ENCODE results near the gene CDH4.

Gene CDH4

DNA sequence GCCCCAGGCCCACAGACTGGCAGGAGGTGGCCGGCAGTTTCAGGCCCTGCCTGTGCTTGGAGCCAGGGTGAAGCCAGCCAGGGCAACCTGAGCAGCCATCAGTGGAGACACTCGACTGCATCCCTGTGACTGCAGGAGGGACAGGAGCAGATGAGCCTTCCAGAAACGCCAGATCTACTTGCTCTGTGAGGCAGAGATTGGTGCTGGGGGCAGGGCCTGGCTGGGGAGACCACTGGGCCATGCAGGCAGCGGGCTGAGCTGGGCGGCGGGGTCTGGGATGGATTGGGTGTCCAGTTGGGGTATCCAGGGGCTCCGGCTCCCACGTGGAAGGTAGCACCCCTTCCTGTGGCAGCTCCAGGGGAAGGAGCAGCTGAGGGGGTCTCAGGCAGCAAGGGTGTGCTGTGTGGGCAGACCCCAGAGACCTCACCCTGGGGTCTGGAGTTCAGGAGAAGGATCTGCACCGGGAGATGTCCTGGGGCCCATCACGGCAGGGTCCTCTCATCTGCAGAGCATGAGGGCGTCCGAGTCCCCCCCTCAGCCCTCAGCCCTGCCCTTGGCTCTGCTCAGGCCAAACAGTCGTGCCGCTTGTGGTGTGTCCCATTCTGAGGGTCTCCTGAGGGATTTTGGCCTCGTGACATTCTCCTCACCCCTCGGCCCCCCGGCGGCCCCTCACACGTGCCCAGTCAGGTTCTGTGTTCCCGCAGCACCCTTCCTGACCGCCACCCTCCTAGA, 478.7 kb downstream of the CDH4 start:
- no peak overlapping the region for H3K9ac ChIP-seq (ENCODE audit: low read depth in 1 of 2, low read length in 2 of 2)
- no peak overlapping the region for H3K27ac ChIP-seq (ENCODE audit: low read depth in 2 of 2, low read length in 2 of 2)
- no peak overlapping the region for H3K4me3 ChIP-seq (ENCODE audit: low read length in 2 of 2)
- H3K4me1 ChIP-seq (ENCODE audit: control insufficient read depth in 2 of 2, insufficient read depth in 2 of 2, low read length in 2 of 2): no peaks in the 10 kb centered on the region
- no peaks in the 10 kb centered on the region for H3K27me3 ChIP-seq (ENCODE audit: control insufficient read depth in 2 of 2, insufficient read depth in 2 of 2, low read length in 2 of 2)
- H3K9me3 ChIP-seq (ENCODE audit: control insufficient read depth in 2 of 2, low read length in 2 of 2): no peaks in the 10 kb centered on the region
- H3K36me3 ChIP-seq (ENCODE audit: control insufficient read depth in 2 of 2, insufficient read depth in 2 of 2, low read length in 2 of 2): no peaks in the 10 kb centered on the region

- no peaks in the 10 kb centered on the region for H3K4me1 ChIP-seq (ENCODE audit: control insufficient read depth in 2 of 2, insufficient read depth in 2 of 2, low read length in 2 of 2)
- H3K9me3 ChIP-seq (ENCODE audit: control insufficient read depth in 2 of 2, low read length in 2 of 2): no peaks in the 10 kb centered on the region
- H3K27me3 ChIP-seq (ENCODE audit: control insufficient read depth in 2 of 2, insufficient read depth in 2 of 2, low read length in 2 of 2): no peaks in the 10 kb centered on the region
- H3K9ac ChIP-seq (ENCODE audit: low read depth in 1 of 2, low read length in 2 of 2): no peak overlapping the region
- H3K4me3 ChIP-seq (ENCODE audit: low read length in 2 of 2): no peak overlapping the region
- no peaks in the 10 kb centered on the region for H3K36me3 ChIP-seq (ENCODE audit: control insufficient read depth in 2 of 2, insufficient read depth in 2 of 2, low read length in 2 of 2)
- no peak overlapping the region for H3K27ac ChIP-seq (ENCODE audit: low read depth in 2 of 2, low read length in 2 of 2)
Observed at GRCh38 chr20:61731363-61732181, 479.5 kb downstream of the CDH4 start.

GRCh38 chr20:61732511-61733210, 480.6 kb downstream of the CDH4 start:
- Histone ChIP-seq H3K27ac (ENCODE audit: low read depth in 2 of 2, low read length in 2 of 2) (no peak overlapping the region), H3K27me3 (ENCODE audit: control insufficient read depth in 2 of 2, insufficient read depth in 2 of 2, low read length in 2 of 2) (no peaks in the 10 kb centered on the region), H3K9ac (ENCODE audit: low read depth in 1 of 2, low read length in 2 of 2) (no peak overlapping the region), H3K9me3 (ENCODE audit: control insufficient read depth in 2 of 2, low read length in 2 of 2) (no peaks in the 10 kb centered on the region), H3K4me1 (ENCODE audit: control insufficient read depth in 2 of 2, insufficient read depth in 2 of 2, low read length in 2 of 2) (no peaks in the 10 kb centered on the region), H3K36me3 (ENCODE audit: control insufficient read depth in 2 of 2, insufficient read depth in 2 of 2, low read length in 2 of 2) (no peaks in the 10 kb centered on the region), H3K4me3 (ENCODE audit: low read length in 2 of 2) (no peak overlapping the region)

GRCh38 chr20:61733216-61733615, 481.2 kb downstream of the CDH4 start:
- H3K27ac ChIP-seq (ENCODE audit: low read depth in 2 of 2, low read length in 2 of 2): no peak overlapping the region
- H3K4me3 ChIP-seq (ENCODE audit: low read length in 2 of 2): no peak overlapping the region
- no peak overlapping the region for H3K9ac ChIP-seq (ENCODE audit: low read depth in 1 of 2, low read length in 2 of 2)
- no peaks in the 10 kb centered on the region for H3K27me3 ChIP-seq (ENCODE audit: control insufficient read depth in 2 of 2, insufficient read depth in 2 of 2, low read length in 2 of 2)
- no peaks in the 10 kb centered on the region for H3K4me1 ChIP-seq (ENCODE audit: control insufficient read depth in 2 of 2, insufficient read depth in 2 of 2, low read length in 2 of 2)
- H3K36me3 ChIP-seq (ENCODE audit: control insufficient read depth in 2 of 2, insufficient read depth in 2 of 2, low read length in 2 of 2): no peaks in the 10 kb centered on the region
- no peaks in the 10 kb centered on the region for H3K9me3 ChIP-seq (ENCODE audit: control insufficient read depth in 2 of 2, low read length in 2 of 2)

GRCh38 chr20:61733891-61734732, 482.1 kb downstream of the CDH4 start:
- no peaks in the 10 kb centered on the region for H3K9me3 ChIP-seq (ENCODE audit: control insufficient read depth in 2 of 2, low read length in 2 of 2)
- no peaks in the 10 kb centered on the region for H3K27me3 ChIP-seq (ENCODE audit: control insufficient read depth in 2 of 2, insufficient read depth in 2 of 2, low read length in 2 of 2)
- H3K4me3 ChIP-seq (ENCODE audit: low read length in 2 of 2): no peak overlapping the region
- no peak overlapping the region for H3K27ac ChIP-seq (ENCODE audit: low read depth in 2 of 2, low read length in 2 of 2)
- no peaks in the 10 kb centered on the region for H3K36me3 ChIP-seq (ENCODE audit: control insufficient read depth in 2 of 2, insufficient read depth in 2 of 2, low read length in 2 of 2)
- H3K4me1 ChIP-seq (ENCODE audit: control insufficient read depth in 2 of 2, insufficient read depth in 2 of 2, low read length in 2 of 2): no peaks in the 10 kb centered on the region
- no peak overlapping the region for H3K9ac ChIP-seq (ENCODE audit: low read depth in 1 of 2, low read length in 2 of 2)

GRCh38 chr20:61734733-61735502, 482.9 kb downstream of the CDH4 start:
- Histone ChIP-seq H3K36me3 (ENCODE audit: control insufficient read depth in 2 of 2, insufficient read depth in 2 of 2, low read length in 2 of 2) (no peaks in the 10 kb centered on the region), H3K4me3 (ENCODE audit: low read length in 2 of 2) (no peak overlapping the region), H3K9me3 (ENCODE audit: control insufficient read depth in 2 of 2, low read length in 2 of 2) (no peaks in the 10 kb centered on the region), H3K4me1 (ENCODE audit: control insufficient read depth in 2 of 2, insufficient read depth in 2 of 2, low read length in 2 of 2) (no peaks in the 10 kb centered on the region), H3K9ac (ENCODE audit: low read depth in 1 of 2, low read length in 2 of 2) (no peak overlapping the region), H3K27ac (ENCODE audit: low read depth in 2 of 2, low read length in 2 of 2) (no peak overlapping the region), H3K27me3 (ENCODE audit: control insufficient read depth in 2 of 2, insufficient read depth in 2 of 2, low read length in 2 of 2) (no peaks in the 10 kb centered on the region)

GRCh38 chr20:61735503-61735785, 483.4 kb downstream of the CDH4 start:
- Histone ChIP-seq H3K9ac (ENCODE audit: low read depth in 1 of 2, low read length in 2 of 2) (no peak overlapping the region), H3K9me3 (ENCODE audit: control insufficient read depth in 2 of 2, low read length in 2 of 2) (no peaks in the 10 kb centered on the region), H3K27me3 (ENCODE audit: control insufficient read depth in 2 of 2, insufficient read depth in 2 of 2, low read length in 2 of 2) (no peaks in the 10 kb centered on the region), H3K4me3 (ENCODE audit: low read length in 2 of 2) (no peak overlapping the region), H3K27ac (ENCODE audit: low read depth in 2 of 2, low read length in 2 of 2) (no peak overlapping the region), H3K4me1 (ENCODE audit: control insufficient read depth in 2 of 2, insufficient read depth in 2 of 2, low read length in 2 of 2) (no peaks in the 10 kb centered on the region), H3K36me3 (ENCODE audit: control insufficient read depth in 2 of 2, insufficient read depth in 2 of 2, low read length in 2 of 2) (no peaks in the 10 kb centered on the region)

- H3K9me3 ChIP-seq (ENCODE audit: control insufficient read depth in 2 of 2, low read length in 2 of 2): no peaks in the 10 kb centered on the region
- H3K27me3 ChIP-seq (ENCODE audit: control insufficient read depth in 2 of 2, insufficient read depth in 2 of 2, low read length in 2 of 2): no peaks in the 10 kb centered on the region
- no peaks in the 10 kb centered on the region for H3K4me1 ChIP-seq (ENCODE audit: control insufficient read depth in 2 of 2, insufficient read depth in 2 of 2, low read length in 2 of 2)
- H3K4me3 ChIP-seq (ENCODE audit: low read length in 2 of 2): no peak overlapping the region
- H3K9ac ChIP-seq (ENCODE audit: low read depth in 1 of 2, low read length in 2 of 2): no peak overlapping the region
- no peak overlapping the region for H3K27ac ChIP-seq (ENCODE audit: low read depth in 2 of 2, low read length in 2 of 2)
- no peaks in the 10 kb centered on the region for H3K36me3 ChIP-seq (ENCODE audit: control insufficient read depth in 2 of 2, insufficient read depth in 2 of 2, low read length in 2 of 2)
Observed at GRCh38 chr20:61736001-61736635, 484.1 kb downstream of the CDH4 start.

GRCh38 chr20:61736751-61737310, 484.8 kb downstream of the CDH4 start:
- no peak overlapping the region for H3K4me3 ChIP-seq (ENCODE audit: low read length in 2 of 2)
- no peaks in the 10 kb centered on the region for H3K36me3 ChIP-seq (ENCODE audit: control insufficient read depth in 2 of 2, insufficient read depth in 2 of 2, low read length in 2 of 2)
- H3K9ac ChIP-seq (ENCODE audit: low read depth in 1 of 2, low read length in 2 of 2): no peak overlapping the region
- H3K4me1 ChIP-seq (ENCODE audit: control insufficient read depth in 2 of 2, insufficient read depth in 2 of 2, low read length in 2 of 2): no peaks in the 10 kb centered on the region
- H3K27me3 ChIP-seq (ENCODE audit: control insufficient read depth in 2 of 2, insufficient read depth in 2 of 2, low read length in 2 of 2): no peaks in the 10 kb centered on the region
- no peak overlapping the region for H3K27ac ChIP-seq (ENCODE audit: low read depth in 2 of 2, low read length in 2 of 2)
- no peaks in the 10 kb centered on the region for H3K9me3 ChIP-seq (ENCODE audit: control insufficient read depth in 2 of 2, low read length in 2 of 2)

Data from mucosa of rectum (tissue), 2 donors.